GM19035 (cell line): Measurements from ENCODE around the gene MRPS18C.
"Not testable (repeated sequence)": the region's sequence is repeated elsewhere in the genome, so short reads cannot be mapped to it uniquely, and the experiment has no call there.

Experiments
- ATAC-seq: cut with Tn5 transposase; IDR thresholded peaks from one replicate; pipeline ENCODE4 v1.9.1; 2021; ENCODE audit not compliant: unreplicated experiment

MRPS18C gene

DNA sequence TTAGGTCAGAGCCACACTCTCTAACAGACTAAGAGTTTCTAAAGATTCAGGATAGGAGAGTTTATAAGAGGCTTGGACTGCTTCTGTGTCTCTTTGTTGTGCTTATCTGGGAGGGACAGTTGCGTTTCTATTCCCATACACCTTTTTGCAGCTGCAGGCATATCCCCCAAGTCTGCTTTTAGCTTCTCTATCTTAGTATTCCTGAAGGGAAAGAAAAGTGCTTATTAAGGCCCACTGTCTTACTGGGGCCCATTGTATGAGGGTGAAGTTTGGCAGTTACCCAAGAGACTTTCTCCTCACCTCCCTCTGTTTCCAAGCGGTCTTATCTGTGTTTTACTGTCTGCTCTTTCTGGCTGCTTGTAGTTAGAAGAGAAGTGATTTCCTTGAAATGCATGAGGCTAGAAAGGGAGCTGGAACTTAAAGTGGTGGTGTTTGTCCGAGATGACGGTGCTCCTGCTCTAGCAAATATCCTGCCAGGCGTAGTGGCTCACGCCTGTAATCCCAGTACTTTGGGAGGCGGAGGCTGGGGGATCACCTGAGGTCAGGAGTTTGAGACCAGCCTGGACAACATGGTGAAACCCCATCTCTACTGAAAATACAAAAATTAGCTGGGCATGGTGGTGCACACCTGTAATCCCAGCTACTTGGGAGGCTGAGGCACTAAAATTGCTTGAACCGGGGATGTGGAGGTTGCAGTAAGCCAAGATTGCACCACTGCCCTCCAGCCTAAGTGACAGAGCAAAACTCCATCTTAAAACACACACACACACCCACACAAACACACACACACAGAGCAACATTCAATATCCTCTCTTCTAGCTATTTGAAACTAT, 40.4 kb downstream of the MRPS18C start:
- ATAC-seq: not testable (repeated sequence)

DNA sequence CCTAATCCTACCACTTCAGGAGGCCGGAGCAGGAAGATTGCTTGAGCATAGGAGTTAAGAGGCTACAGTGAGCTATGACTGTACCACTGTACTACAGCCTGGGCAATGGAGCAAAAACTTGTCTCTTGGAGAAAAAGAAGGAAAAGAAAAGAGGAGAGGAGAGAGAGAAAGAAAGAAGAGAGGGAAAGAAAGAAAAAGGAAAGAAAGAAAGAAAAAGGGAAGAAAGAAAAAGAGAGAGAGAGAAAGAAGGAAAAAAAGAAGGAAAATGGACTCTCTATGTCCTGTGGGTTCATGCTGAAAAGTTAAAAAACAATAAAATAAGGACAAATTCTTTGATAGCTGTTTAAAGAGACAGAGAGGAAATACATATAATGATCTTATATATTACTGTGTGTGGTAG, 42.3 kb downstream of the MRPS18C start:
- ATAC-seq: no peak

- ATAC-seq: not testable (repeated sequence)
Observed at GRCh38 chr4:83501671-83502070, 45.8 kb downstream of the MRPS18C start.

- no peak for ATAC-seq
Observed at GRCh38 chr4:83503974-83504373, 48.1 kb downstream of the MRPS18C start.

DNA sequence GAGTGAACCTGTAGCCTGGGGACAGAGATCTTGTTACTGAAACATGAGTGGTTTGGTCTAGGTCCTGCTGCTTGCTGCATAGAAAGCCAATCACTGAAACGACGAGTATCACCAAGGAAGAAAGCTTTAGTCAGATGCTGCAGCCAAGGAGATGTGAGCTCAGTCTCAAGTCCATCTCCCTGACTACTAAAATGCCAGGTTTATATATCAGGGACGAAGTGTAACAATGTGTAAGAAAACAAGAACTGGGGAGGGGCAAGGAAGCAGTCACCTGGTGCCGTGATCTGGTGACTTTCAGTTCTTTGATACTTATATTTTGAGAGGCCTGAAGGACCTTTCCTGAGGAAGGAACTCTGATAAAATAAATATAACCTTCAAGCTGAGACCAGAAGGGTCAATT, 48.6 kb downstream of the MRPS18C start:
- no peak for ATAC-seq

GRCh38 chr4:83504996-83505395, 49.1 kb downstream of the MRPS18C start:
- ATAC-seq: no peak

DNA sequence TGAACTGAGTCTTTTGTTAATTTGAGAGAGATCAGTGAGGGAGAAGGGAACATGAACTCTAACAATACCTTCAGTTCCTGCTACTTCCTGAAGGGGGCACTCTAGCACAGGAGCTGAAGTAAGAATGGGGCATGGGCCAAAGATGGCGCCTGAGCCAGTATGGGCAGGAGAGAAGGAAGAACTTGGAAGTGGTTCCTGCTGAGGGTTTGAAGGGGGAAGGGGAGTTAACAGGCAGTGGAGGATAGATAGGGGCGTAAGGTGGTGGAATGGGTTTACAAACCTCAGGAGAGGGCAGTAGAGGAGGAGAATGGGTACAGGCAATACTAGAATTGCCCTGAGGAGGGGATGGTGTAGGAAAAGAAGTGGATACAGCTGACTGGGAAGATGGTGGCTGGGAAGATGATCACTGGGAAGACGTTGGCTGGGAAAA, 53.3 kb downstream of the MRPS18C start:
- ATAC-seq: not testable (repeated sequence)

GRCh38 chr4:83510442-83510841, 54.6 kb downstream of the MRPS18C start:
- ATAC-seq: no peak
